Central memory CD8-positive, alpha-beta T cell (primary cell): ENCODE results near the gene CCDC82.
A peak's percentile ranks its signal among the peaks of the same experiment; 100 is the strongest.

Source experiments
- ATAC-seq: fragments of 150-1000 bp; cut with Tn5 transposase; replicated peaks from 2 replicates; pipeline ENCODE4 v1.10.0; 2022; ENCODE audit warnings: mild to moderate bottlenecking, moderate FRiP score, moderate number of reproducible peaks; ENCODE audit not compliant: poor library complexity, severe bottlenecking; ENCODE audit errors: extremely low read depth
- DNase-seq, 2 donors: peaks; one replicate each; pipeline ENCODE4 v3.0.0; 2021; ENCODE audit warnings: low spot score in 2 of 2
- H3K27ac Mint-ChIP-seq: one replicate; pipeline ENCODE4 v1.8.0; 2022; ENCODE audit warnings: low read depth, mild to moderate bottlenecking, moderate library complexity, mixed read lengths
- H3K27me3 Mint-ChIP-seq: one replicate; pipeline ENCODE4 v1.8.0; 2022; ENCODE audit warnings: mixed read lengths
- H3K36me3 Mint-ChIP-seq: one replicate; pipeline ENCODE4 v1.8.0; 2022; ENCODE audit warnings: mild to moderate bottlenecking, moderate library complexity, mixed read lengths; ENCODE audit not compliant: insufficient read depth
- H3K4me1 Mint-ChIP-seq: one replicate; pipeline ENCODE4 v1.8.0; 2022; ENCODE audit warnings: mixed read lengths
- H3K4me3 Mint-ChIP-seq: one replicate; pipeline ENCODE4 v1.8.0; 2022; ENCODE audit warnings: mild to moderate bottlenecking, moderate library complexity, mixed read lengths
- H3K9me3 Mint-ChIP-seq: one replicate; pipeline ENCODE4 v1.8.0; 2022; ENCODE audit warnings: mixed read lengths

The CCDC82 gene

DNA sequence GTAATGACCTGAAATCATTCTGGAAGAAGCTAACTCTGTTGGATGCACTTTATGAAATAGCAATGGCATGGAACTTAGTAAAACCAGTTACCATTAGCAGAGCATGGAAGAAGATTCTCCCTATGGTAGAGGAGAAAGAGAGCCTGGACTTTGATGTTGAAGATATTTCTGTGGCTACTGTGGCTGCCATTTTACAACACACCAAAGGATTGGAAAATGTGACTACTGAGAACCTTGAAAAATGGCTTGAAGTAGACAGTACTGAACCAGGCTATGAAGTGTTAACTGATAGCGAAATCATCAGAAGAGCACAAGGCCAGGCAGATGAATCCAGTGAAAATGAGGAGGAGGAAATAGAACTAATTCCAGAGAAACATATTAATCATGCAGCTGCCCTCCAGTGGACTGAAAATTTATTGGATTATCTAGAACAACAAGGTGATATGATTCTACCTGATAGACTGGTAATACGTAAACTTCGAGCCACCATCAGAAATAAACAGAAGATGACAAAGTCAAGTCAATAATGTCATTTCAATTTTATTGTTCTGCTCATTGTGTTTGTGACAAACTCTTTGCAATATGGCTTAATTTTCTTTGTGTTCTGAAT is 2.1 kb upstream of the CCDC82 start:
- Mint-ChIP-seq H3K4me1 (peaks cover 35% of the 10 kb centered on the region), H3K36me3 (peaks cover 6% of the 10 kb centered on the region), H3K4me3 (peak overlapping the region; percentile 16), H3K27me3 (no peaks in the 10 kb centered on the region), H3K9me3 (no peaks in the 10 kb centered on the region), H3K27ac (no peak overlapping the region)
- ATAC-seq (no peak), DNase-seq (no peak)

DNA sequence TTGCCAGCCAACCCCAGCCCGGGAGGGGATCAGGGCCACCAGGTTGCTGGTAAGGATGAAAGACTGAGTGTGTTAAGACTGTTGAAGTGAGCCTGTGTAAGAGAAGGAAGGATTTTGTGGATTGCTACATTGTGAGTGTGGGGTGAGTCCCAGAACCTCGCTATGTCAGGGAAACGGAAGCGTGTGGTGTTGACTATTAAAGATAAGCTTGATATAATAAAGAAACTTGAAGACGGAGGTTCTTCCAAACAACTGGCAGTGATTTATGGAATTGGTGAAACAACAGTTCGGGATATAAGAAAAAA is 728 bp upstream of the CCDC82 start:
- H3K27me3 Mint-ChIP-seq, result no peaks in the 10 kb centered on the region
- ATAC-seq (no peak), DNase-seq (no peak)
- H3K4me1 Mint-ChIP-seq, result peaks cover 35% of the 10 kb centered on the region
- H3K36me3 Mint-ChIP-seq, result peaks cover 6% of the 10 kb centered on the region
- H3K9me3 Mint-ChIP-seq, result no peaks in the 10 kb centered on the region
- H3K27ac Mint-ChIP-seq, result peak overlapping the region; percentile 74
- H3K4me3 Mint-ChIP-seq, result peak overlapping the region; percentile 77

DNA sequence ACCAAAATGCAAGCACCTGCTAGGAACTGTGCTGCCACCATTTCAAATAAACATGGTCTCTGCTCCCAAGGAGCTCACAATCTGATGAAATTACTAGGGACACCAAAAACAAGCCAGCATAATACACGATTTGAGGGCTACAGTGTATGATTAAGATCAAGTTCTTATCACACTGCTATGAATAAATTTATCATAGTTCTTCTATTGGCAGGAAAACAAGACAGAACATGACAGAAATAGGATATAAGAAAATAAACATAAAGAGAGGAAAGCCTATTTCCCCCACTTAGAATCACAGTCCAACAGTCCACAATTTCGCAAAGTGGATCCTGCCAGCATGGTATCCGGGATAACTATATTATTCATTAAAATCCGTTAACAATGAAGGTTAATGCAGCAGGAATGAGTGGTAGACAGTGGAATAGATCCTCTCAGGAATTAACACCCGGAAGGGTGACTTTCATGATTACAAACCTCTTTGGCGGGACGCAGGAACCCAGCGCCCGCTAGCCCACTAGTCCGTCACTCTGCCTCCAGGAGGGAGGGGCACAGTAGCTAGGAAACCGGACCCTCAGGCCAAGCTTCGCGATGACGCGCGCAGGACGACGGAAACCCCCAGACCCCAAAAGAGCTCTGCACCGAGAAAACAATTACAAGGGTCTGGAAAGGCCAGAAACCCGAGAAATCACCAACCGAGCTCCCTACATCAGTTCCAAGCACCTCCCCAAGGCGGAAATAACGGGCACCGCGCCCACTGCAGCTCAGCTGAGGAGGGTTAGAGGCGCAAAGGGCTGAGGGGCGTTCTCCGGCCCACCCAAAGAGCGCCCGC is 607 bp downstream of the CCDC82 start:
- H3K4me1 Mint-ChIP-seq, result peaks cover 45% of the 10 kb centered on the region
- peak overlapping the region; percentile 77 for H3K4me3 Mint-ChIP-seq
- H3K36me3 Mint-ChIP-seq, result peaks cover 7% of the 10 kb centered on the region
- ATAC-seq (peak; percentile 68), DNase-seq (no peak)
- no peaks in the 10 kb centered on the region for H3K9me3 Mint-ChIP-seq
- H3K27ac Mint-ChIP-seq, result peak overlapping the region; percentile 74
- no peaks in the 10 kb centered on the region for H3K27me3 Mint-ChIP-seq

DNA sequence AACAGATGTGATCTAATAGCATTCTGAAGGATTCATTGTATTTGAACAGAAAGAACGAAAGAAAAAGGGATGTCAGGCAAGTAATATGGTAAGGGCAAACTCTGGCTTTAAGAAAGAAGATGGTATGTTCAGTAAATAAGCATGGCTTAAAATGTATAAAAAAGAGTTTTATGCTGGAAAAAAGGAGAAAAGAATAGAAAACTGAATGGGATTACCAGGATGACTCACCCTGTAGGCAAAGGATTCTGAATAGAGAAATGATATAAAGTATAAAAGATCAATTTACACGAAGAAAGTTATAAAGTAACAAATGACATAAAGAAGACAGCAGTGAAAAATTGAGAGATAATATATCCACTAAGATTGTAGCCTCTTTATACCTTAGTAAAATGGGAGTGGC is 4.5 kb downstream of the CCDC82 start:
- no peaks in the 10 kb centered on the region for H3K9me3 Mint-ChIP-seq
- no peak for ATAC-seq
- H3K27me3 Mint-ChIP-seq, result no peaks in the 10 kb centered on the region
- peaks cover 46% of the 10 kb centered on the region for H3K4me1 Mint-ChIP-seq
- no peak overlapping the region for H3K4me3 Mint-ChIP-seq
- no peak overlapping the region for H3K27ac Mint-ChIP-seq
- peaks cover 13% of the 10 kb centered on the region for H3K36me3 Mint-ChIP-seq
- no peak for DNase-seq

DNA sequence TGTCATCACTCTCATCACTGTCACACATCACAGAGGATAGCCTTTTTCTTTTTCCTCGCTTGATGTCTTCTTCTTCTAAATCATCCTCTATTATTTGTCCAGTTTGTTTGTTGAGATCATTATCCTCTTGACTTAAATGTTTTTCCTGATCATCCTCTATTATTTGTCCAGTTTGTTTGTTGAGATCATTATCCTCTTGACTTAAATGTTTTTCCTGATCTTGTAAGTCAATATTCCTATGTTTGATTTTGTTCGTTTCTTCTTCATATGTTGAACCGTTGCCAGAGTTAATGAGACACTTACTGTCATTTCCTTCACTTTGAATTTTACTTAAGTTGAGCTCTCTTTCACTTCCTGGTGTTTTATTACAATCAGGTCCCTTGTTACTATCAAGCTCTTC is 5.6 kb downstream of the CCDC82 start:
- Mint-ChIP-seq H3K27me3 (no peaks in the 10 kb centered on the region), H3K36me3 (peaks cover 10% of the 10 kb centered on the region), H3K9me3 (no peaks in the 10 kb centered on the region), H3K27ac (no peak overlapping the region), H3K4me1 (peaks cover 48% of the 10 kb centered on the region), H3K4me3 (no peak overlapping the region)
- ATAC-seq, result no peak
- no peak for DNase-seq

DNA sequence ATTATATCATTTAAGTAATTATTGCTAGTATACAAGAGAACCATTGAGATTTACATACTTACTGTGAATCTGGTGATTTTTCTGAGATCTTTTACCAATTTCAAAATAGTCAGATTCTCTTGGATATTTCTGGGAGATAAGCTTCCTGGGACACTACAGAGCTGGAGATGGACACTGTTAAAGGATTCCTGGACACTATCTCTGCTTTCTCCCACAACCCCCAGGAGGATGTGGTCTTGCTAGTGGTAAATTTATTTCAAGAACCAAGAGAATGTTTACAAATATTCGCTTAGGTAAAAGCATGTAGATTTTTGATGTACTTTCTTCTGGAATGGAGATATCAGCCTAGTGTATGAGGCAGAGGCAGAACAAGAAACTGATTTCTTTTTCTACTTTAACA is 12.9 kb downstream of the CCDC82 start:
- H3K9me3 Mint-ChIP-seq, result no peaks in the 10 kb centered on the region
- H3K4me3 Mint-ChIP-seq, result no peak overlapping the region
- H3K36me3 Mint-ChIP-seq, result peaks cover 14% of the 10 kb centered on the region
- H3K27ac Mint-ChIP-seq, result no peak overlapping the region
- peaks cover 19% of the 10 kb centered on the region for H3K4me1 Mint-ChIP-seq
- ATAC-seq, result no peak
- DNase-seq, result no peak
- no peaks in the 10 kb centered on the region for H3K27me3 Mint-ChIP-seq

DNA sequence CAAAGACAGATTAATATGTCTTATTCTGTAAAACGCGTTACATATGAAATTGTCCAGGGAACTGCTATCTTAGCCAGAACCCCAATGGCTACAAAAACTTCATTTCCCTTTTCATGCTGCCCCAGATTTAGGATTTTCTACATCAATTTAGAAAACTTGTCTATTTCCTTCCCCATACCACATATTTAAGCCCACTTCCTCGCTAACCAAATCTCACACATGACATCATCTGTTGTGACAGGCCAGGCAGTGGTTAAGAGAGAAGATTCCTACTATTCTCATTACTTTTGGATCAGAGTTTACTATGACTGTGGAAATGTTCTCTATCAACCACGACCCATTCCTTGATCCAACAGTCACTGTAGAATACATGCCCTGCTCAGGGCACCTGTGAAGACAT is 15.9 kb downstream of the CCDC82 start:
- Mint-ChIP-seq H3K9me3 (no peaks in the 10 kb centered on the region), H3K27ac (no peak overlapping the region), H3K4me1 (peaks cover 7% of the 10 kb centered on the region), H3K36me3 (peaks cover 14% of the 10 kb centered on the region), H3K4me3 (no peak overlapping the region), H3K27me3 (no peaks in the 10 kb centered on the region)
- no peak for ATAC-seq
- no peak for DNase-seq

DNA sequence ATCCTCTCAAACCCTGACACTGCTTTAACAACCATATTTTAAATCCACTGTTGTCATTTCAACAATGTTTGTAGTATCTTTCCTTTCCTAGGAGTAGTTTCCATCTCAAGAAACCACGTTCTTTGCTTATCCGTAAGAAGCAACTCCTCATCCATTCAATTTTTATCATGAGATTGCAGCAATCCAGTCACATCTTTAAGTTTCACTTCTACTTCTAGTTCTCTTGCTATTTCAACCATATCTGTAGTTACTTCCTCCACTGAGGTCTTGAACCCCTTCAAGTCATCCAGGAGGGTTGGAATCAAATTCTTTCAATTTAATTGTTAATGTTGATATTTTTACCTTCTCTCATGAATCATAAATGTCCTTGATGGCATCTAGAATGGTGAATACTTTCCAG is 22.4 kb downstream of the CCDC82 start:
- DNase-seq, result no peak
- no peak for ATAC-seq
- Mint-ChIP-seq H3K4me1 (no peaks in the 10 kb centered on the region), H3K36me3 (peaks cover 18% of the 10 kb centered on the region), H3K27me3 (no peaks in the 10 kb centered on the region), H3K27ac (no peak overlapping the region), H3K4me3 (no peak overlapping the region), H3K9me3 (no peaks in the 10 kb centered on the region)

DNA sequence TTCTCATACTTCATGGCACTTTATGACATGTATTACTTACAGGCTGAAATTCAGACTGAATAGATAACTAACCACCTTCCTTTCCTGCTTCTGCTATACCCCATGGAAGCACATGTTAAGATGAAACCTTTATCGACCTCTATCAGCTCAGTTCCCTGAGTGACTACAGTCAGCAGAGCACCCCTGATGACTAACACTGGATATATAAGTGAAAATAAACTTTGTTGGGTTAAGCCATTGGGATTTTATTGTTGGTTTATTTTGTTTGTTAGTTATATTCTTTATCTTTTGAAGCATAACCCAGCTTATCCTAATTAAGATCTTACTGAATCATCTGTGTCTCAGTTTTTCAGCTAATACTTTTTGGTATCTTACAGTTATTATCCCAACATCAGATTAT is 23.7 kb downstream of the CCDC82 start:
- no peak for DNase-seq
- no peak overlapping the region for H3K4me3 Mint-ChIP-seq
- no peaks in the 10 kb centered on the region for H3K27me3 Mint-ChIP-seq
- H3K36me3 Mint-ChIP-seq, result peaks cover 21% of the 10 kb centered on the region
- H3K9me3 Mint-ChIP-seq, result no peaks in the 10 kb centered on the region
- no peak for ATAC-seq
- H3K27ac Mint-ChIP-seq, result no peak overlapping the region
- no peaks in the 10 kb centered on the region for H3K4me1 Mint-ChIP-seq

DNA sequence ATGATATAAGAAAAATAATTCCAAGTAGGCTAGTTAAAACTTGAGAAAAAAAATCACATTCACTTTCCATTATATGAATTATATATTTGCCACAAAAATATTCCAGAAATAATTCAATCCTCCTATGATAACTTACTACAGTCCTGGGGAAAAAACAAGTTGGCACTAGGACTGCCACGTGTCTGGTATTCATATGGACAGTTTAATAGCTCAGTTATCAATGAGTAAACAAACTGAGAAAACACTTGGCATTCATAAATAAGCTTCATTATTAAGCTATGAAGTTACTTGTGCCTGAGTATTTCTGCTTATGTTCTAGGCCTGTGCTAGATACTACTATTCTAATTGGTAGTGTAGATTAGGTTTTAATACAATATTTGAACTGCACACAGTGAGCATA is 24.2 kb downstream of the CCDC82 start:
- ATAC-seq, result no peak

DNA sequence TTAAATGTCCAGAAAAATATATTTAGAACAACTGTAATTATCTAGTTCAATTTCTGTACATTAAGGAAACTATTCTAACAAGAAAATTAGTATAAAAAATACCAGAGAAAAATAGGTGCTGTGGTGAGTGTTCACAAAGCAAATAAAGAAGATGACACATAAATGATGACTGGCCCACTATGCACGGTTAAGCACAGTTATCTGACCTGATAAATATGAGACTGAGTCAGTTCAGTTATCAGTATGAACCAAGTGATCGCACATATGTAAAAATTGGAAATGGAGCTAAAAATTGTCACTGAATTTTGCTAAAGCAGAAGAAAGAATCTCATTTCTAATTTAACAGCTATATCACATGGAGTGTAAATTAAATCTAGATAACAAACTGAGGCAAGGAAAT is 27.9 kb downstream of the CCDC82 start:
- peaks cover 6% of the 10 kb centered on the region for H3K4me1 Mint-ChIP-seq

More for the DNA sequence above, 24.2 kb downstream of the CCDC82 start:
- Mint-ChIP-seq H3K4me1 (no peaks in the 10 kb centered on the region), H3K36me3 (peaks cover 19% of the 10 kb centered on the region), H3K9me3 (no peaks in the 10 kb centered on the region), H3K27ac (no peak overlapping the region), H3K4me3 (no peak overlapping the region), H3K27me3 (no peaks in the 10 kb centered on the region)
- DNase-seq, result no peak

DNA sequence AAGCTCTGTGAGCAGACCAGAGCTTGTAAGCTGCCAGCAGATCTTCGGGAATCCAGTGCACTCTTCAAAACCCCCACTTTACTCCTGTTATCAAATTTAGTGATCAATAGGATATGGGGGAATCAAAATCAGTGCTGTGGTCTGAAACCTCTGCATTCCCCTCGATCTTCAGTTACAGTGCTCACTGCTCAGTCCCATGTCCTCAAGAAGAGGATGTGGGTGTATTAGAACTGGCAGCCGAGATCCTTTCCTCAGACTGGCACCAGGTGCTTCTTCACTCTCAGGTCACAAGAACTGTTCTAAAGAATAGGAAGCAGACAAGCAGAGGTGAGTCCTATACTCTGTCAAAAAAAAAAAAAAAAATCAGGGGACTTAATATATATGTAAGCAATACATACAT is 31.4 kb downstream of the CCDC82 start:
- Mint-ChIP-seq H3K27ac (no peak overlapping the region), H3K9me3 (no peaks in the 10 kb centered on the region), H3K4me3 (no peak overlapping the region), H3K36me3 (peaks cover 25% of the 10 kb centered on the region), H3K4me1 (peaks cover 13% of the 10 kb centered on the region), H3K27me3 (no peaks in the 10 kb centered on the region)
- DNase-seq (no peak), ATAC-seq (no peak)

More for the DNA sequence above, 27.9 kb downstream of the CCDC82 start:
- no peak overlapping the region for H3K4me3 Mint-ChIP-seq
- H3K27ac Mint-ChIP-seq, result no peak overlapping the region
- H3K27me3 Mint-ChIP-seq, result no peaks in the 10 kb centered on the region
- no peaks in the 10 kb centered on the region for H3K9me3 Mint-ChIP-seq
- peaks cover 20% of the 10 kb centered on the region for H3K36me3 Mint-ChIP-seq
- DNase-seq (no peak), ATAC-seq (no peak)

DNA sequence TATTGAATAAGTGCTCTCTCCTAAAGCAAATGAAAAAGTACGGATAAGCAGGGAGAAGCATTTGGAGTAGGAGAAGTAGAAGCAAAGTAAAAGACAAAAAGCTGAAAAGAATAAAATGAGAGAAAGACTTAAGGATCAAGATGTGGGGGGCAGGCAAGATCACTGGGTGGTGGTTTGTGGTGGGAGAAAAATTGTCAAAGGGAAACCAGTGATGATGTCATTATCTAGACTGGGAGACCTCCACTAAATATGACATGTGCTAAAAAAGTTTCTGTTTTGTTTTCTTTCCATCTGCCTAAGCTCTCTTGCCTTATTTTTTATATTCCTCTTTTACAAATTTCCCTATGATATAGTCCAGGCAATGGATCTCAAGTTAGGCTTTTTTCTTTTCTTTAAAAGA is 31.9 kb downstream of the CCDC82 start:
- peaks cover 13% of the 10 kb centered on the region for H3K4me1 Mint-ChIP-seq
- H3K27me3 Mint-ChIP-seq, result no peaks in the 10 kb centered on the region
- no peak for ATAC-seq
- no peak overlapping the region for H3K27ac Mint-ChIP-seq
- DNase-seq, result no peak
- peaks cover 25% of the 10 kb centered on the region for H3K36me3 Mint-ChIP-seq
- H3K4me3 Mint-ChIP-seq, result no peak overlapping the region
- no peaks in the 10 kb centered on the region for H3K9me3 Mint-ChIP-seq
